RWPE1 (cell line): Measurements from ENCODE around the gene CLCN2.

Experiments
- CTCF ChIA-PET: fragments of 350-600 bp; sonication (Branson Sonifier 250); formaldehyde crosslinking; extraction: SDS; loops from one replicate; lab custom pipeline; 2021; lab: Yijun Ruan, JAX
- POLR2A ChIA-PET: fragments of 400-600 bp; formaldehyde crosslinking; extraction: SDS; loops from one replicate; lab custom pipeline; 2020; ENCODE audit warnings: antibody characterized with exemption; ENCODE audit not compliant: low non-redundant PET; lab: Yijun Ruan, JAX
- DNase-seq: peaks from one replicate; pipeline ENCODE4 v3.0.0; 2012; ENCODE audit warnings: low spot score
- H3K27ac ChIP-seq: fragments of 450-650 bp; 2 replicates; pipeline ENCODE4 v1.5.1; 2017
- CTCF ChIP-seq: fragments of 450-650 bp; conservative IDR thresholded peaks from 2 replicates; pipeline ENCODE4 v1.5.1; 2017; ENCODE audit warnings: low read depth, mild to moderate bottlenecking

The CLCN2 gene

DNA sequence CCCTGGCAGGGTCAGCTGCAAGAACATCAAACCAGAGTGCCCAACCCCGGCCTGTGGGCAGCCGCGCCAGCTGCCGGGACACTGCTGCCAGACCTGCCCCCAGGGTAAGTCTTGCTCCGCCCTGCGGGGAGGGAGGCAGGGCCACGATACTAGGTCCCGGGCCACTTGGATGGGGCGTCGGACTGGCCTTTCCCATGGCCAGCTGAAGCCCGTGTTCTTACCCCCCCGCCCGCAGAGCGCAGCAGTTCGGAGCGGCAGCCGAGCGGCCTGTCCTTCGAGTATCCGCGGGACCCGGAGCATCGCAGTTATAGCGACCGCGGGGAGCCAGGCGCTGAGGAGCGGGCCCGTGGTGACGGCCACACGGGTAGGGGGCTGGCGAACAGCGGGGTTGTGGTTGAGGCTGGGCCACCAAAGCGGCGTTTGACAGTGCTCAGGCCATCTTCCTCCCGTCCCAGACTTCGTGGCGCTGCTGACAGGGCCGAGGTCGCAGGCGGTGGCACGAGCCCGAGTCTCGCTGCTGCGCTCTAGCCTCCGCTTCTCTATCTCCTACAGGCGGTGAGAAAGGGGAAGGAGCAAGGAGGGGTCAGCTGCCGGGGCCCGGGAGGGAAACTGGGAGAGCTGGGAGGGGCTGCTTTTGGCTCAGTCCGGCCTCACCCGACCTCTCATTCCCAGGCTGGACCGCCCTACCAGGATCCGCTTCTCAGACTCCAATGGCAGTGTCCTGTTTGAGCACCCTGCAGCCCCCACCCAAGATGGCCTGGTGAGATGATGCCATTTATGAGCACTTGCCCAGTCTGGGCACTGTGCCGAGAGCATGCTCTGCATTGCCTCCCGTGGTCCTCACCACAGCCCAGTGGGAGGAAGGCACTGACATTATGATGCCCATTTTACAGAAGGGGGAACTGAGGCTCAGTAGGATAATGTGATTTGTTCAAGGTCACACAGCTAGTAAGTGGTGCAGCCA, 20.1 kb upstream of the CLCN2 start:
- POLR2A ChIA-PET, result no interaction called here
- TF ChIP-seq CTCF, result no peak

GRCh38 chr3:184380627-184381260, 19.3 kb upstream of the CLCN2 start:
- no peak for TF ChIP-seq CTCF
- no peak for DNase-seq
- ChIA-PET POLR2A (no interaction called here), CTCF (interaction anchor here (1.3 to 2.3 kb wide), 2 partner anchors 9 to 133 kb away, joined by 7 to 8 read pairs; no protein-coding TSS in a partner anchor)
- no peak overlapping the region for H3K27ac ChIP-seq

More for the DNA sequence above, 20.1 kb upstream of the CLCN2 start:
- CTCF ChIA-PET, result interaction anchor here (0.6 to 2.3 kb wide), 3 partner anchors 10 to 132 kb away, joined by 4 to 8 read pairs (median 7); no protein-coding TSS in a partner anchor
- H3K27ac ChIP-seq, result no peak overlapping the region
- DNase-seq, result no peak

DNA sequence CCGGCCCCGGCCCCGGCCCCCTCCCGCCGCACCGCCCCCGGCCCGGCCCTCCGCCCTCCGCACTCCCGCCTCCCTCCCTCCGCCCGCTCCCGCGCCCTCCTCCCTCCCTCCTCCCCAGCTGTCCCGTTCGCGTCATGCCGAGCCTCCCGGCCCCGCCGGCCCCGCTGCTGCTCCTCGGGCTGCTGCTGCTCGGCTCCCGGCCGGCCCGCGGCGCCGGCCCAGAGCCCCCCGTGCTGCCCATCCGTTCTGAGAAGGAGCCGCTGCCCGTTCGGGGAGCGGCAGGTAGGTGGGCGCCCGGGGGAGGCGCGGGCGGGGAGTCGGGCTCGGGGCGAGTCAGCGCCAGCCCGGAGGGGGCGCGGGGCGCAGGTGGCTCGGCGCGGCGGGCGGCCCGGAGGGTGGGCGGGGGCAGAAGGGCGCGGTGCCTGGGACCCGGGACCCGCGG, 18.8 kb upstream of the CLCN2 start:
- POLR2A ChIA-PET, result no interaction called here
- no peak overlapping the region for H3K27ac ChIP-seq
- peak; percentile 54 for DNase-seq
- TF ChIP-seq CTCF, result no peak
- CTCF ChIA-PET, result interaction anchor here (1.3 to 2.3 kb wide), 2 partner anchors 9 to 133 kb away, joined by 7 to 8 read pairs; no protein-coding TSS in a partner anchor

DNA sequence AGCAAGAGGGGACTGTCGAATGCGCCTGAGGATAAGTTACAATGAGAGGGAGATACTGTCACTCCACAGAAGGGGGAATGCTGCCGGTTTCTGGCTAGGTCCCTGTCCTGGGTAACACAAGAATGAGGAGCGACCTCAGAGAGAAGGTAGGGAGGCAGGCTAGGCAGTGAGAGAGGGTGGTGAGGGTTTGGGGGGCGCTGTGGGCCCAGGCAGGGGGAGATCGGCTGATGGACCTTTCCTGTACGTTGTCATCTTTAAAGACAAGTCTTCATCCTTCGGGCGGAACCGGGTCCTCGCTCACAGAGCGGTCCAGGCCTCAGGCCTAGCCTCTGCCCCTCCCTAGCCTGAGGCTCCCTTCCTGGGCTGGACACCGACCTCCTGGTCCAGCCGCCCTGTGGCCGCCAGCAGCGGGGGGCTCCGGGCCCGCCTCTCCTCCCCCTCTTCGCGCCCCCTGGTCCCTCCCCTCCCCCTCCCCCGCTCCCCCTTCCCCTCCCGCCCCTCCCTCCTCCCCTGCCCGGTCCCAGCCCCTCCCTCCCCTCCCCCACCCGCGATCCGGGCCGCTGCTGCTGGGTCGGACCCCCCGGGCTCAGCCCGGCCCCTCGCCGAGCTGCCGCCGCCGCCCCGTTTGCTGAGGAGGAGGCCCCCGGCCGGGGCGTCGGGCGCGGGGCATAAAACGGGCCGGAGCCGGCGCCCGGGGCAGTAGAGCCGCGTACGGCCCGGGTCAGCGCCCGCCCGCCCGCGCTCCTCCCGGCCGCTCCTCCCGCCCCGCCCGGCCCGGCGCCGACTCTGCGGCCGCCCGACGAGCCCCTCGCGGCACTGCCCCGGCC, 18.2 kb upstream of the CLCN2 start, which contains the start of gene CHRD:
Gene CHRD (plus strand): TSS at position 697 of the 827 bp plus-strand sequence. CDS start 265 bp downstream, outside the sequence.
- TF ChIP-seq CTCF, result no peak
- DNase-seq, result no peak
- ChIA-PET POLR2A (no interaction called here), CTCF (interaction anchor here (0.9 to 2.3 kb wide), 3 partner anchors 89 to 162 kb away, joined by 3 to 8 read pairs (median 4); no protein-coding TSS in a partner anchor)
- H3K27ac ChIP-seq, result no peak within 1 kb of the TSS

DNA sequence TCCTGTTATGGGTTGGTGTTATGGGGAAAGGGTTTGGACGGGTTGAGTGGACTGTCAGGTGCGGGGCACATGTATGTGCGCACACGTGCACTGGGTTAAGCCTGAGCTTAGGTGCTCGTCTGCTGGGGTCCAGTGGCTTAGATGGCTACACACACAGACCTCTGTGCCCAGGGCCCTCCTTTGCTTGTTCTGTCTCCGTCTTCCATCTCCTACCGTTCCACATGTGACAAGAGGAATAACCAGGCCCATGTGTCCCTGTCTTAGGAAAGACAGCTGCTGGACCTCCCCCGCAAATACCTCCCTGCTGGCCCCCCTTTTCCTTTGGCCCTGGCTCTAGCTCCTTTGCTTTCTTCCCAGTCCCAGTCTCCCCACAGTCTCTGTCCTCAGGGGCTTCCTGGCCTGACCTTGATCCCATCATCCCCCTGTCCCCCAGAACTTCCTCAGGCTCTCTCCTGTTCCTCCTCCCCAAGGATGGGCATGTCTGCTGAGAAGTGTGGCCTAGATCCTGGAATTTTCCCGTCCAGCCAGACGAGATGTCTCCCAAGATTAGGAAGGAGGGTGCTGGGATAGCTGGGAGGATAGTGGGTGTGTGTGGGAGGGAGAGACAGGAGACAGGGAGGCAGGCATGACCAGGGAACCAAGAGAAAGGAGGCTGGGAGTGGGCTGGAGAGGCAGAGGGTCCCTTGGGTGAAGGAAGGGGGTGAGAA, 17.4 kb upstream of the CLCN2 start:
- ChIA-PET CTCF (interaction anchor here (0.8 to 1.2 kb wide), 4 partner anchors 90 to 163 kb away, joined by 3 to 4 read pairs (median 4); no protein-coding TSS in a partner anchor), POLR2A (no interaction called here)
- DNase-seq, result no peak
- no peak for TF ChIP-seq CTCF
- no peak overlapping the region for H3K27ac ChIP-seq
